ENCODE results near the gene CGB1. TPM values are rescaled to one million over a fixed set of nuclear protein-coding genes. Genes with fewer than 3 reads are reported as not detected.
A peak's percentile ranks its signal among the peaks of the same experiment; 100 is the strongest.
"Not testable (repeated sequence)": the region's sequence is repeated elsewhere in the genome, so short reads cannot be mapped to it uniquely, and the experiment has no call there.

CGB1 gene
- total RNA-seq, 3 donors from 2014 or later = not detected

- no peak overlapping the region for H3K4me3 ChIP-seq
- H3K27me3 ChIP-seq = no peaks in the 10 kb centered on the region
- no peak overlapping the region for H3K27ac ChIP-seq
- no peaks in the 10 kb centered on the region for H3K36me3 ChIP-seq
- peaks cover 0 to 6% of the 10 kb centered on the region in 2 donors for H3K4me1 ChIP-seq
- no peaks in the 10 kb centered on the region for H3K9me3 ChIP-seq
- TF ChIP-seq POLR2AphosphoS5 (IDR thresholded peaks at IDR 0.05) (no peak), POLR2A (IDR thresholded peaks at IDR 0.05) (no peak), CTCF (IDR thresholded peaks at IDR 0.05) (no peak)
- DNase-seq (ENCODE audit: low spot score in 2 of 2) = no peak
- intact Hi-C loops (cut with DNase I; ENCODE audit: low total_unique reads) = no loop called here
Measured at GRCh38 chr19:49022116-49022515, 14.6 kb downstream of the CGB1 start.

GRCh38 chr19:49020931-49021895, 15.5 kb downstream of the CGB1 start:
- Histone ChIP-seq H3K4me3 (no peak overlapping the region), H3K27ac (no peak overlapping the region), H3K9me3 (no peaks in the 10 kb centered on the region), H3K27me3 (no peaks in the 10 kb centered on the region), H3K4me1 (peaks cover 0 to 6% of the 10 kb centered on the region in 2 donors), H3K36me3 (no peaks in the 10 kb centered on the region)
- intact Hi-C loops (cut with DNase I; ENCODE audit: low total_unique reads) = no loop called here
- no peak for DNase-seq (ENCODE audit: low spot score in 2 of 2)
- TF ChIP-seq POLR2AphosphoS5 (IDR thresholded peaks at IDR 0.05) = no peak
- no peak for TF ChIP-seq CTCF (IDR thresholded peaks at IDR 0.05)
- no peak for TF ChIP-seq POLR2A (IDR thresholded peaks at IDR 0.05)

DNA sequence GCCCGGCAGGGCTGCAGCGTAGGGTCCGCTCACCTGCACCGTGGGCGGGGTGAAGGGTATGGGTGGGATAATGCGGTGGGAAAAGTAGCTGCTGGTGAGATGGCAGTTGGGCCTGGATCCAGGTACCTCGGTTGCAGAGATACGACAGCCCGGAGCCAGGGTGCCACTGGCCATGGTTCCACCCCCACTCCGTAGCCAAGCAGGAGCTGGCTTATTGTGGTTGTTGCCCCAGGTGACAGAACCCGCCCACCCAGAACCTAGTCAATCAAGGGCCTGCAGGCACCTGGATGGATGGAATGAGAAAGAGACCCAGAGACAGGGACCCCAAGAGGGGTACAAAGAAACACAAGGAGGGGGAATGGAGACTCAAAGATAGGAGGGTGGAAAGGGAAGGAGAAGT, 16.4 kb downstream of the CGB1 start:
- H3K27ac ChIP-seq = no peak overlapping the region
- no peaks in the 10 kb centered on the region for H3K27me3 ChIP-seq
- no peaks in the 10 kb centered on the region for H3K36me3 ChIP-seq
- intact Hi-C loops (cut with DNase I; ENCODE audit: low total_unique reads) = no loop called here
- H3K4me1 ChIP-seq = peaks cover 0 to 6% of the 10 kb centered on the region in 2 donors
- H3K9me3 ChIP-seq = no peaks in the 10 kb centered on the region
- TF ChIP-seq POLR2AphosphoS5 (IDR thresholded peaks at IDR 0.05) = no peak
- no peak for TF ChIP-seq POLR2A (IDR thresholded peaks at IDR 0.05)
- no peak for TF ChIP-seq CTCF (IDR thresholded peaks at IDR 0.05)
- no peak for DNase-seq (ENCODE audit: low spot score in 2 of 2)
- no peak overlapping the region for H3K4me3 ChIP-seq

DNA sequence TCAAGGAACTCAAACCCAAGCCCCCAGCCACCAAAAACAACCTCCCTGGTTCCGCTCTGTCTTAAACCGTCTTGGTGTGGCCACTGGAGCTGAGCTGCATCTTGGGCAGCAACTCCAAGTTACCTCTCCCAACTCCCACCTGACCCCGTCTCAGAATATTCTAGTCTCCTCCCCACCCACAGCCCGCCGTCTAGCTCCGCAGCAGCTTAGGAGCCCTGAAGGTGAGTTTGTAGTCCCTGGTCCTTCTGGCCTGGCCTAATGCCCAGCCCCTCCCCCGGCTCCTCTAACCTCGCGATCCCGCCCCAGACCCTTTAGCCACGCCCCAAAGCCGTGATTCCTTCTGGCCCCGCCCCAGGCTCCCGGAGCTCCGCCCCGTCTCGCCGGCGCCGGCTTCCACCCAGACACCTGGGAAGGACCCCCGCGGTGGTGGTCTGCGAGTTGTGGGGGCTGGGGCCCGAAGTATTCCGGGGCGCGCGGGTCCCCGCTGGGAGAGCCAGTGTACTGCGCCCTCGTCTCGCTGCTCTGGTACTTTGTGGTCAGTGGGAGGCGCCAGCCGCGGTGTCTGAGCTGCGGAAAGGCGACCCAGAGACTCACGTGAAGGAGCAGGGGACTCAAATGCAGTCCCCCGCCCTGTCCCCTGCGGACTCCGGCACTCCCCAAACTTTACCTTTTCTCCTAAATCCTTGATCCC, 17.3 kb downstream of the CGB1 start:
- peaks cover 4% of the 10 kb centered on the region for H3K36me3 ChIP-seq
- H3K4me3 ChIP-seq = peak overlapping the region; percentile 43 to 70 (median 56)
- intact Hi-C loops (cut with DNase I; ENCODE audit: low total_unique reads) = no loop called here
- H3K27ac ChIP-seq = no peak overlapping the region
- TF ChIP-seq CTCF (IDR thresholded peaks at IDR 0.05) = peak in 1 of 3 donors; percentile 9
- TF ChIP-seq POLR2A (IDR thresholded peaks at IDR 0.05) = no peak
- TF ChIP-seq POLR2AphosphoS5 (IDR thresholded peaks at IDR 0.05) = no peak
- no peaks in the 10 kb centered on the region for H3K27me3 ChIP-seq
- H3K9me3 ChIP-seq = no peaks in the 10 kb centered on the region
- peaks cover 0 to 6% of the 10 kb centered on the region in 2 donors for H3K4me1 ChIP-seq
- DNase-seq (ENCODE audit: low spot score in 2 of 2) = peak in 1 of 2 donors; percentile 57

GRCh38 chr19:49018388-49019241, 18.1 kb downstream of the CGB1 start:
- not testable (repeated sequence) for H3K27me3 ChIP-seq

More at GRCh38 chr19:49018388-49019241, 18.1 kb downstream of the CGB1 start:
- H3K36me3 ChIP-seq; H3K4me1 ChIP-seq; intact Hi-C loops (cut with DNase I; ENCODE audit: low total_unique reads); DNase-seq (ENCODE audit: low spot score in 2 of 2); H3K27ac ChIP-seq; H3K9me3 ChIP-seq: not testable (repeated sequence)
- H3K4me3 ChIP-seq = peak overlapping the region; percentile 43 to 70 (median 56)

All from breast epithelium (tissue), 4 donors.